Nephron progenitor cell (in vitro differentiated cells): ENCODE results near the gene GPRASP3.

ENCODE experiments used
- DNase-seq: peaks from one replicate; pipeline ENCODE4 v3.0.0; 2021
- H3K27ac Mint-ChIP-seq: 2 replicates; pipeline ENCODE4 v1.8.0; 2021; ENCODE audit warnings: mild to moderate bottlenecking, moderate library complexity, mixed read lengths
- H3K27me3 Mint-ChIP-seq: 2 replicates; pipeline ENCODE4 v1.8.0; 2021; ENCODE audit warnings: mild to moderate bottlenecking, low read depth, mixed read lengths; ENCODE audit not compliant: poor library complexity
- H3K36me3 Mint-ChIP-seq: 2 replicates; pipeline ENCODE4 v1.8.0; 2021; ENCODE audit warnings: low read depth, mixed read lengths
- H3K4me1 Mint-ChIP-seq: 2 replicates; pipeline ENCODE4 v1.8.0; 2021; ENCODE audit warnings: mixed read lengths
- H3K4me3 Mint-ChIP-seq: 2 replicates; pipeline ENCODE4 v1.8.0; 2021; ENCODE audit warnings: mild to moderate bottlenecking, moderate library complexity, mixed read lengths
- H3K9me3 Mint-ChIP-seq: 2 replicates; pipeline ENCODE4 v1.8.0; 2021; ENCODE audit warnings: mild to moderate bottlenecking, moderate library complexity, mixed read lengths
- TF ChIP-seq, protein P1 (sequence below): fragments of 200-600 bp; sonication (generic); IDR thresholded peaks from 2 replicates; pipeline ENCODE4 v1.5.0; 2021; ENCODE audit warnings: antibody characterized with exemption

GPRASP3 gene

DNA sequence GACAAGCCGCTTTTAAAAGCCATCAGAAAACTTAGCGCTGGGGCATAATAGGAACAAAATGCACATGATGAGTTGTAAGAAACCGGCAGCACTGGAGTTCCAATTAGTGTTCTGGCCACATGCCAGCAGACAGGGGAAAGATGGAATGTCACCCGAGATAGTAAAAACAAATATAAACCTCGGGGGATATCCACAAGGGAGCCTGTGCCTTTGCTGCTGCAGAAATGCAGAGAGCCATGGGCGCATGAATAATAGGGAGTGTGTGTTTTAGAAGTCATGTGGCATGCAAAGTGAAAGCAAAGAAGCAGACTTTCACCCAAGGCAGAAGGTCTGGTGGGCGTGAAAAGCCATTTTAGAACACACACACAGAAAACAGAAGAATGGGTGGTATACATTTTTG lies 19.1 kb downstream of the GPRASP3 start:
- no peaks in the 10 kb centered on the region for H3K27me3 Mint-ChIP-seq

DNA sequence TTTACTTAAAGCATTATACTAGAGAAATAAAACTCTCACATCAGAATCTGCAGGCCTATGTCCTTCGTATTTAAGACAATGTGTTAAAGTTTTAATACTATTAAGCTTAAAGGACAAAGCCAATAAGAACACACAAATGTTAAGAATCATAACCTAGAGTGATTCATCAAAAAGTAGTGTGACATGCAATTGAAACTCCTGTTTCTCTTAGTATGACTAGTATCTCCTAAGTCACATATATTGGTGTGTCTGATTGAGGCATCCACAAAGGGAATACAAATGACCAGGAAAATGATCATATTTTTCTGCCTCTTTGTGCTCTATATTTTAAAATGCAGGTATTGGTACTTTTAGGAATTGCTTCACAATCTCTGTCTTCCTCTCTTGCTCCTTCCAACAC lies 23.8 kb downstream of the GPRASP3 start:
- TF ChIP-seq, protein P1, sequence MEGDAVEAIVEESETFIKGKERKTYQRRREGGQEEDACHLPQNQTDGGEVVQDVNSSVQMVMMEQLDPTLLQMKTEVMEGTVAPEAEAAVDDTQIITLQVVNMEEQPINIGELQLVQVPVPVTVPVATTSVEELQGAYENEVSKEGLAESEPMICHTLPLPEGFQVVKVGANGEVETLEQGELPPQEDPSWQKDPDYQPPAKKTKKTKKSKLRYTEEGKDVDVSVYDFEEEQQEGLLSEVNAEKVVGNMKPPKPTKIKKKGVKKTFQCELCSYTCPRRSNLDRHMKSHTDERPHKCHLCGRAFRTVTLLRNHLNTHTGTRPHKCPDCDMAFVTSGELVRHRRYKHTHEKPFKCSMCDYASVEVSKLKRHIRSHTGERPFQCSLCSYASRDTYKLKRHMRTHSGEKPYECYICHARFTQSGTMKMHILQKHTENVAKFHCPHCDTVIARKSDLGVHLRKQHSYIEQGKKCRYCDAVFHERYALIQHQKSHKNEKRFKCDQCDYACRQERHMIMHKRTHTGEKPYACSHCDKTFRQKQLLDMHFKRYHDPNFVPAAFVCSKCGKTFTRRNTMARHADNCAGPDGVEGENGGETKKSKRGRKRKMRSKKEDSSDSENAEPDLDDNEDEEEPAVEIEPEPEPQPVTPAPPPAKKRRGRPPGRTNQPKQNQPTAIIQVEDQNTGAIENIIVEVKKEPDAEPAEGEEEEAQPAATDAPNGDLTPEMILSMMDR, result no peak
- Mint-ChIP-seq H3K27me3 (no peaks in the 10 kb centered on the region), H3K4me1 (peaks cover 8% of the 10 kb centered on the region), H3K9me3 (peaks cover 36% of the 10 kb centered on the region), H3K4me3 (no peak overlapping the region), H3K36me3 (peaks cover 20% of the 10 kb centered on the region), H3K27ac (no peak overlapping the region)
- DNase-seq, result no peak

More for the DNA sequence above, 19.1 kb downstream of the GPRASP3 start:
- H3K4me3 Mint-ChIP-seq, result no peak overlapping the region
- H3K27ac Mint-ChIP-seq, result no peak overlapping the region
- DNase-seq, result no peak
- TF ChIP-seq, protein P1, result no peak
- H3K36me3 Mint-ChIP-seq, result peaks cover 24% of the 10 kb centered on the region
- H3K4me1 Mint-ChIP-seq, result peaks cover 8% of the 10 kb centered on the region
- peaks cover 37% of the 10 kb centered on the region for H3K9me3 Mint-ChIP-seq

DNA sequence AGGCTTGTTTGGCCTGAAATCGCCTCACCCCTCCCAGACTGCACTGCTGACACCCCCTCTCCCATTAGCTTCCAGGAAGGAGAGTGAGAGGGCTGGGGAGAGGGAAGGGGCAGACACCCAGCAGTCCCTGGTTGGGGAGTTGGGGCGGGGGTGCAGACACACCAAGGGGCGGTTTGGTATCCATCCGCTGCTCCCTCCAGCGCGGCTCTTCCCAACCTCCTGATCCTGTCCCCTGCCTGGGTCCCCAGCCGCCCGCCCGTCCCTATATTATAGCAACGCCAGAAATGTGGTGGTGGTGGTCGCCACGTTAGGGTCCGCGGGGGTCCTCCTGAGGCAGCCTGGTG lies 24.9 kb downstream of the GPRASP3 start:
- no peak for DNase-seq
- no peaks in the 10 kb centered on the region for H3K4me1 Mint-ChIP-seq
- H3K27me3 Mint-ChIP-seq, result no peaks in the 10 kb centered on the region
- peaks cover 25% of the 10 kb centered on the region for H3K9me3 Mint-ChIP-seq
- TF ChIP-seq, protein P1, result no peak
- H3K27ac Mint-ChIP-seq, result no peak overlapping the region
- H3K36me3 Mint-ChIP-seq, result peaks cover 11% of the 10 kb centered on the region
- H3K4me3 Mint-ChIP-seq, result no peak overlapping the region

DNA sequence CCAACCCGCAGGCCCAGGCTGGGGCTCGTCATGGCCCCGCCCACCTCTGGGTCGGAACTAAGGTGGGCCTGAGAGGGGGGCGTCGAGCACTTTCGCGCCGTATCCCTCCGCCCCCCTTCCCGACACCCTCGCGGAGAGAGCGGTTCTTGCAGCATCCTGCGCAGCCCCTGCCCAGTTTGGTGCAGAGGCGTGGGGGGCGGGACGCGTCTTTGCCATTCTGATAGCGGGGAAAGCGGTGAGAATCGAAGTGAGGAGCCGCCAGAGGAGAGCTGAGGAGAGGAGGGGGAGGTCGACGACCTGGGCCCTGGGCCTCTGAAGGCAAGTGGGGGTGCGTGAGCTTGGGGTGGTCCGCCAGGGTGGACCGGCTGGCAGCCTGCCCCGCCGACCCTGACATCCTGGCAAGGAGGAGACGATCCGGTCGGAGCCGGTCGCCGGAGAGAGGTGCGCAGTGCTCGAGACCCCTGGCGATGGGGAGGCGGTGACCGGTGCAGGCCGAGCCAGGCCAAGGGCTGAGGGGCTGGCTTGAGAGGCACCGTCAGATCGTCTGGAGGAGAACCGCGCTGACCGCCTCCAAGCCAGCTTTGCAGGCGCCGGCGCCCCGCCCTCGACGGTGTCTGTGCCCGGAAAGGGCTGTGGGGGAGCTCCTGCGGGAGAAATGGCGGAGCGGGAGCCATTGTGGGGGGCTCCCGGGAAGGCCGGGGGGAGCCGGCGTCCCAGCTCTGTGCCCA lies 25.5 kb downstream of the GPRASP3 start:
- TF ChIP-seq, protein P1, result no peak
- peak; percentile 5 for DNase-seq
- Mint-ChIP-seq H3K36me3 (peaks cover 11% of the 10 kb centered on the region), H3K4me3 (peak overlapping the region; percentile 71), H3K9me3 (peaks cover 25% of the 10 kb centered on the region), H3K4me1 (no peaks in the 10 kb centered on the region), H3K27me3 (no peaks in the 10 kb centered on the region), H3K27ac (no peak overlapping the region)

DNA sequence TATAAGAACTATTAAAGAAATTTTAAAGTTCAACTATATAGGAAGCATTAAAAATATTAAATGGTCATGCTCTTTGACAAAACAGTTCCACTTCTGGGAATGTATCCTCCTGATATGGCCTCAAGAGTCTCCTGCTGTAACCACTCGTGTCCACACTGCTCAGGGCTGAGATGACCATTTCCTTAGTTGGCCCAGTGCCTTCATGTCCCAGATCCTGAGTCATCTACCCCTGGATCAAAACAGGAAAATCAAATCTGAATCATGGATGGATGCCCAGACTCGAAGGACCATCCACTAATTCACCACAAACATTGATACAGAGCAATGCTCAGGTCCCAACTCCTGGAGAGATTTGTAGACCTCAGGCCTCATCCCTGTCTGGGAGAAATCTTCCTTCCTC lies 44.7 kb downstream of the GPRASP3 start:
- Mint-ChIP-seq H3K36me3 (no peaks in the 10 kb centered on the region), H3K9me3 (peaks cover 17% of the 10 kb centered on the region), H3K27ac (no peak overlapping the region), H3K27me3 (no peaks in the 10 kb centered on the region), H3K4me3 (no peak overlapping the region), H3K4me1 (peaks cover 10% of the 10 kb centered on the region)
- TF ChIP-seq, protein P1, result no peak
- DNase-seq, result no peak

DNA sequence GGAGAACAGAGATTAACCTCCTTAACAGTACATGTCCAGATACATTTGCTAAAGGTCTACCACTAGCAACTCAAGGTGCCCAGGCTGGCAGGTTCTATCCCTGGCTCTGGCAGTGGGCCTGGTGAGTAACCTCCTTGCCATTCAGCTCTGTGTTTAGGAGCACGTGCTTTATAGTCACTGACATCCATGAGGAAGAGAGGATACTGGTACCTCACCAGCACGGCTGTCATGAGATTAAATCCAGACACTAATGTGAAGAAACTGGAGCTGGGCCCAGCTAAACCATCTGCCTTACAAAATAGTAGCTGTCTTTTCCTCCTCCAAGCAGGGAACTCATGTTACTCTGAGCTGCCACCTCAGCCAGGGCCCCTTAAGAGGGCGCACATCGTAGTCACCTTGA lies 45.3 kb downstream of the GPRASP3 start:
- Mint-ChIP-seq H3K27me3 (no peaks in the 10 kb centered on the region), H3K9me3 (peaks cover 17% of the 10 kb centered on the region), H3K4me3 (no peak overlapping the region), H3K36me3 (no peaks in the 10 kb centered on the region), H3K27ac (no peak overlapping the region), H3K4me1 (peaks cover 13% of the 10 kb centered on the region)
- TF ChIP-seq, protein P1, result no peak
- no peak for DNase-seq
